ENCODE results near the gene IL10.

- TF ChIP-seq EZH2phosphoT487 (IDR thresholded peaks at IDR 0.05; ENCODE audit: borderline replicate concordance, low read depth, low read length) (no peak), CTCF (conservative IDR thresholded peaks at IDR 0.05; ENCODE audit: low read length) (no peak)
Observed at GRCh38 chr1:206786212-206786886, 14.1 kb upstream of the IL10 start.
